C1 segment of cervical spinal cord (tissue), 14 donors: ENCODE measurements around the gene ARL15.

Experiments
- DNase-seq, 14 donors: peaks; one replicate each; lab custom pipeline; 2025; lab: John Stamatoyannopoulos, UW

Gene ARL15

DNA sequence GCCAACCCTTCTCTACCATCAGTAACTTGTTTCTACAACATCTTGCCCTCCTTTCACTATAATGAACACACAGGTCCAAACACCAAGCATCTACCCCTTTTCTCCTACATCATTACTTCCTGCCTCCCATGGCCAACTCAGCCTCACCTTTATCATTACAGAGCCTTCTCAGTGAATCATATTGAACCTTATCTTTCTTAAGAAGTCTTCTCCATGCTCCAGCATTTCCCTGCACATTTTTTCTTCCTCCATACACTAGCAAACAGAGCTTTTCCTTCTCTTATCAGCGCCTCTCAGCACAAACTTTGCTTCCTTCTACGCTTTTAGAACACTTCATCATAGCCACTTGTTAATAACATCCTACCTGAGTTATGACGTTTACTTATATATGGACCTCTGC lies 148.2 kb downstream of the ARL15 start:
- no peak for DNase-seq

DNA sequence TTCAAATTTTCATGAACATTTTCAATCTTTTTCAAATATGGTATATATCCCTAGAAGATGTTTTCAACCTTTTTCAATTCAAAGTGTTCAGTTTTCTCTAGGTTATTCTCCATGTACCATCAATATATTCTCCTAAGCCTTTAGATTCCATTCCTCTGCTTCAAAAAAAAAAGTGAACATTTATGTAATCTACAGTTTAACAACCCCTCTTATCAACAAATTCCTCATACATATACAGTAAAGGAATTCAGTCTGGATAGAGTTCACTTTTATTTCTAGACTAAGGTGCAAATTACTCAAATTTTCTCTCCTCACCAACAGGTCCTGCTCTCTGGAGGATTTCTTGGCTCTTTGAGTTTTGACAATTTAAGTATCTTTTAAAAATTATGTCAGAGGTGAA lies 150.0 kb downstream of the ARL15 start:
- DNase-seq: no peak

DNA sequence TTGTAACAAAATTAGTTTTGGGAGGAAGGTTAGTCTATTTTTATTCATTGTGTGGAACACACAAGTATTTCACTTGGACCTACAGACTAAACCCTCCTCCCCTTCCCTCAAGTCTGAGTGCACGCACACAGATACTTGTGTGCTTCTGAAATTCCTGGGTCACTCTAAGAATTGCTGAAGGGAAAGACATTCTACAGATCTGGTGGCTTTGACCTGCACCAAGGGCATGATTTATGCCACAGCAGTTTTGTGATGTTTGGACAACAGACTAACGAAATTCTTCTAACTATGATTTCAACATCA lies 150.5 kb downstream of the ARL15 start:
- no peak for DNase-seq

DNA sequence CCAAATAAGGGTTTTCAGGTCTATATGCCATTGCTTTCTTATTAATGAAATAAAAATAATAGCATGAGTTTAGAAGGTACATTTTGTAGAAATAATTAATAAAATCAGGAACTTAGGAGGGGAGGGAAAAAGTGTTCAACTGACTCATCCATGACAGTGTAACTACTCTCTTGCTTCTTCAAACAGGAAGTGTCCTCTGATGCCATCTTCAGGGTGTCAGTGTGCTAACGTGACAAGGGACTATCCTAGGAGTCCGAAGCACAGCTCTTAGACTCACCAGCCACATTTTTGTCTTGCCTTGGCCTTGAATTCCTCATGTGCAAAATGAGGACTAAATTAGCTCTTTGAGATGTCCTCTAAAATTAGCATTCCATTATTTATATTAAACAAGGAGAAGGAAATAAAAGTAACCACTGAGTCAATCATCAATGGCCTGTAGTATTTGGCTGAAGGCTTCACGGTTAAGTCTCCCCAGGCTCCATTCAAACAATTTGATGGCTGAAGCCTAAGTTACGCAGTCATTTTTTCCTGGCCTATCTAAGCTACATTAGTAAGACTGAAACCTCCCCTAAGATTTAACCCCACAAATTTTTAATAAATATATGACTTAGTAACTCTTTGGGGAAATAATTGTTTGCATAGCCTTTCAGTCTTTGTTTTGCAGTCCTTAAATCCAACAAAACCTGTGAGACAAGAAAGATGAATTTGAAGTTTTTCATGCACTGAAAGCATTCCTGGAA lies 151.1 kb downstream of the ARL15 start:
- no peak for DNase-seq

DNA sequence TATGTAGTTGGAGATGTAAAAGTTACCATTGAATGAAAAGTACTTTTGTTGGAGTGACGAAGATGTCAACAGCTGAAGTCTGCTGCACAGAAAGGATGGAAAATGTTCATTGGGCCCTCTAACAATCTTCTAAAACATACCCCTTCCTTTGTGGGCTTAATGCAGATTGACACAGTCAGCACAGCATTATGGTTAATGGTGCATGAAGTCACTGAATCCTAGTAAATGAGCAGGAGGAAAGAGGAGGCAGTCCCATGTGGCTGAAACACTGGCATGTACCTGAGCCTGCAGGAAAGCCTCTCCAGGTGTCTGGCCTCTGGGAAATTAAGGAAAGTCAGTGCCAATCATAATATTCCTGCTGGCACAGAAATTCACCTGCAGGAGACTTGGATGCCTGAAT lies 153.8 kb downstream of the ARL15 start:
- DNase-seq: no peak

DNA sequence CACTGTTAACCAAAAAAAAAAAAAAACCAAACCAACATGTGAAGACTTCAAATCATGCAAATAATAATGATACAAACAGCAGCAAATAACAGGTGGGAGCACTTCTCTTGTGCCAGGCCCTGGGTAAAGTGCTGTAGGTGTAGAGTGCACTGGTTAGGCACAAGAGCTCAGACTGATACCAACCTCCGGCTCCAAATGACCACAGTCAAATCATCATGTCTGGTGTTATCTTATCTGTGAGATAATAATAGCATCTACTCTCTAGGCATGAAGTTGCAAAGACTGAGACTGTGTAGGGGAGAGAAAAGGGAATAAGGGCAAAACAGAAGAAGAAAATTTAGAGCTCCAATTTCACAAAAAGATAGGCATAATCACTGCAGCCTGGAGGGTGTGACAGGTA lies 159.5 kb downstream of the ARL15 start:
- no peak for DNase-seq

DNA sequence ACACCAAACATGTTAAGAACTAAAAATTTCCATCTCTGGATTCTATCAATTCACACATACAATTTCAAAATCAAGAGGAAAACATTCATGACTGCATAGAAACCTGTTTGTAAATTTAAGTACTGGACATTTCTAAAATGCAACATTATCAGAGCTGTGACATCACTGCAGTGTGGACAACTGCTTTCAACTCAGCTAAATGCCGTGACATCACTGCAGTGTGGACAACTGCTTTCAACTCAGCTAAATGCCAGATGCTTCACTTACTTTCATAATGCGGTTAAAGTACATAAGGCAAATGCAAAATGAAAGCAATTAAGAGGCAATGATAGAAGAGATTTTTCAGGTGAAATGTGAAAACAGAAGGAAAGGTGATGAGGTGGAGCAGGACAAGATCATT lies 161.5 kb downstream of the ARL15 start:
- no peak for DNase-seq

DNA sequence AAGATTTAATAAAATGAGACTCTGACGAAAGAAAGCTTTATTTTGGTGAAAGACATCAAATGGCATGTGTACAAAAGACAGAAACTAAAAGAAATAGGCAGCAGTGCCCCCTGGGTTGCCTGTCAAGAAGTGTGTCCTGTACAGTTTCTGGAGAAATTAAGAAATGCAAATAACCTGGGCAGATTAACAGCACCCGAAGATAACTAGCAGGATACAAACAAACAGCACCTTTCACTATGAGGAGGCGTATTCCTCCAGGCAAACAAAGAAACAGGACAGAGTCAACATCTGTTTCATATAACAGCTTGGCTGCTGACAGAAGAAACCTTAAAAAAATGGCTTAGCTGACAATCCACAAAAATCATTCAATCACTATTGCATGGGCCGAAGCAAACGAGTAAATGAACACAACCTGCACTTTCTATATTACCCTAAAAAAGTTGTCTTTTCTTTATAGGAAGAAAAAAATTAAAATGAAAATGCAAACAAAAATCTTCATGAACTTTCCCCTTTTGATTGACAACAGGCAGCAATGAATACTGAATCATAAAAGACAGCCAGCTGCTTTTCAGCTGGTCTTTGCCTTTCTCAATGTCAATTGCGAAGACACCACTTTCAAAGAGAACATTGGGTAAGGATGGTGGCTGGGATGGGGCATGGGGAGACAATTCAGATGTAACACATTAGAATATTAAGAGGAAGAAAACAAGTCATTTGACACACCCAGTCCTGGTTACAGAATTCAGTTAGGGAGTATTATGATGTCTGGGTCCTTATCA lies 162.1 kb downstream of the ARL15 start:
- DNase-seq: no peak

DNA sequence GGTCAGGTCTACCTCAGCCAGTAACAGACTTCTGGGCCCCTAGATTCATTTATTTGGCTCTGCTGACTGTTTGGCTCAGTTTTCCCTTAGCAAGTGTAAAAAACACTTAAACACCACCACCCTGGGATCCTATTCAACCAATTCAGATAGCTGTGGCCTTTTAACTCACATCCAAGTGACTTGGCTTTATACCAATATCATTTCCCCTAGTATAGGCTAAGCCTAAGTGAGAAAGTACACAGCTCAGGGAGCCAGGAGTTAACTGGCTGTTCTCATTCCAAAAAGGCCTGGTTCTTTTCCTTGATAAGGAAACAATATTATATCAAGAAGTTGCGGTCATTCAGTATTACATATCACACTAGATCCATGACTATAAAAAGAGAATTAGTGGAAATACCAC lies 163.5 kb downstream of the ARL15 start:
- DNase-seq: no peak

DNA sequence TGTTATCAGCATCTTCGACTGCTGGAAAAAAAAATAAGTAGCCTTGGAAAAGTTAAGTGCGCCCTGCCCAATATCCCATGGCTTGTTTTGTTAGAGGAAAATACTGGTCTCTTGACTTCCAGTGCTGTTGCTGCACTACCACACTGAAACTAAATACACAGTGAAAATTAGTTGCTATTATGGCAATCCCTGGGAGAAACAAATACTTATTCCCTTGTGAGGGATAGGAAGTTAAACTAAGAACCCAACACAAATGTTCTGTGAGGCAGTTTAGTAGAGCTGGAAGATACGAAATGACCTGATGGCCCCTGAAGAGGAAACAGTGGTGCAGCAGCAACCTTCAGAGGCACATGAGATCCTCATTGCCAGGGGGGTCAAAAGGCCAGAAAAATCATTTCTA lies 164.0 kb downstream of the ARL15 start:
- no peak for DNase-seq

DNA sequence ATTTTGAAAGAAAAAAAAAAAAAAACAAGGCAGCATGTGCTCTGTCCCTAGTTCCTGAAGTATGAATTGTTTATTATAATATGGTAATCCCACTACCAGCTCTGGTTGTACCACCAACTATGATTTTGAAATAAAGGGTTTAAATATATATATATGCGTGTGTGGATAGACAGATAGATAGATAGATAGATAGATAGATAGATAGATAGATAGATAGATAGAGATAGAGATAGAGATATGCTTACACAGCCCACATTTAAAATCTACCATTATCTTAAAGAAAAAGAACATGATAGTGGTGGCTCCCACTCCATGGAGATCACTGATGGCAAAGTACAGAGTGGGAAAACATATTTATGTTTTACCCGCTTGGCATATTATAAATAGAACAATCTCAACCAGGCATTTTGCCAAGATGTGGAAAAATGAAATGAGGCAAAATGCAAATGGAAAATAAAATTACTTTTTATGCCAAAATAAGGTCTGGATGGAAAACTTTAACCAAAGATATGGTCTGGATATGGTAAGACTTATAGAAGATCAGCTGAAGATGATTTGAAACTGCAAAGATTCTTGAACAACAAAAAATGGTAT lies 170.0 kb downstream of the ARL15 start:
- DNase-seq: no peak

DNA sequence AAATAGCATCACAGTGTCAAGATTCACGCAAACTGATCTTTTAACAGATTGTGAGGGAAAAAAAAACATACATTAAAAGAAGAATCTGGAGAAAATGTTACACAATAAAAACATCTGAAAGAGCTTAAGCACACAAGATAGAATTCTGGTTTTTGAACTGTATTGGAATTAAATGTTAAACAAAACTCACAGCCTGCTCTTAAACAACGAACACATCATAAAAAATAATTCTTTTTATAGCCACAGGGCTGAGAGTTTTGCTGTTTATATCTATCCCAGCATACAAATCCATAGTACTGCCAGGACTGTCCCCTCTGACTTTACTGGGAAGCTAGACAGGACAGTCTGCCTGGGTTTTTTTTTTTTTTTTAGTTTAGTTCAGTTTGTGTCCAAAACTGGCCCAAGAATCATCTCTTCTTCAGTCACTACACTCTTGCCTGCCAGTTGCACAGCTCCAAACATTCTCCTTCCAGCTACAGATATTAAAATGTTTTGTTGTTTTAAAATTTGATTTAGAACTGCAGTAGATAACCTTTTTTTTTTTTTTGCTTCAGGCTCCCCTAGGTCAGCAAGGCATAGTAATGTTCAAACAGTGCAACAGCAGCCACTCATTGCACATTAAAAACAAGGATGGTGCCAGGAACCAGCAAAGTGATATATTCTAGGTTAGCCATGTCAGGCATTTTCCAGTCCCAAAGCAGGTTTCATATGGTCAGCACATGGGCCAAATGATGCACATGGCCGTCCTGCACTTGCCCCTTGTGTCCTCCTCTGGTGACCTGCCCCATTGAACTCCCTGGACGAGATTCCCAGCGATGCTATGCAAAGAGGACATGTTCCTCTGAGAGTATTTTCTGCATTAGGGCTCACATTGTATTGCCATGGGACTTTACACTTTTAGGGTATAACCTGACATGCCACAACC lies 173.6 kb downstream of the ARL15 start:
- DNase-seq: no peak

DNA sequence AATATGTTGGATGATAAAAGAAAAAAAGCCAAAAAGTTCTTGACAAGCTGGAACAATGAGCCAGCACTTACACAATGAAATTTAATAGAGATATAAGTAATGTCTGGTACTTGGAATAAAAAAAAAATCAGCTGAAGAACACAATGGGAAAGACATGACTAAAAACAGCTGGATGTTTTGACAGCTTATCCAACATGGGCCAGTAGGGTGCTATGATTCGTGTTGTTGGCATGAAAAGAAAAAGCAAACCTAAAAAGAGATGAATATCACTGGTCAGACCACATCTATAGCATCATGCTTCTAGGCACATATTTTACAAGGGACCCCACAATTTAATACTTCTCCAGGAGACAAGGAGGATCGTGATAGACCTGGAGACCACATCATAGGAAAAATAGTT lies 175.3 kb downstream of the ARL15 start:
- DNase-seq: no peak

DNA sequence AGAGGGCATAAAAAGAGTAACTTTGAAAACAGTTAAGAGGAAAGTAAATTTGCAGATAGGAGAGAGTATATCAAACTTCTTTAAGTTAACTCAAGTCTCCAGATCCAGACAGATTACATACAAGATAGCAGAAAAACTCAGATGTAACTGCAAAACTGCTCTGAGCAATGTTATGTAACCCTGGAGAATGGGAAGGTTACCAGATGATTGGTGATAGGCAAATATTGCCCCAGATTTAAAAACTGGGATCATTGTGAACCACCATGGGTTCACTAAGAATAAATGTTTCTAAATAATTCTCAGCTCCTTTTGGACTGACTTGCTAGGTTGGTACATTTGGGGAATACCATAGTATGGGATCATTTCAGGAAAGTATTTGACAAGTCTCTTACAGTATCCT lies 176.5 kb downstream of the ARL15 start:
- no peak for DNase-seq

DNA sequence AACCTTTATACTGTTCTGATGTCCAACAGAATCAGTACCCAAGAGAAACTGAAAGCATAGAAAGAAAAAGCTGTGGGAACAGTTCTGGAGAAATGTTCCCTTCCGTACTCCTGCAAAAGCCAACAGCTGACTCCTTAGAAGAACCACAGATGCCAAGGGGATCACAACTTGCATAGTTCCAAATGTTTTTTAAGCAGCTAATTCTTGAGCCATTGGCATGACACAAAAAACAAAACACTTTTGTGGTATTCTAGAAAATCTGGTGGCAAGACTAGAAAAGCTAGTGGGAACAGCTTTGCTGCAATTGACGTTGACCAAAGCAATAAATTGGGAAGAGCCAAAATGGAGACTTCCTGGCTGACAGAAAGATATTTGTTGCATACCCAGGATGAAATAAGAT lies 189.9 kb downstream of the ARL15 start:
- no peak for DNase-seq

DNA sequence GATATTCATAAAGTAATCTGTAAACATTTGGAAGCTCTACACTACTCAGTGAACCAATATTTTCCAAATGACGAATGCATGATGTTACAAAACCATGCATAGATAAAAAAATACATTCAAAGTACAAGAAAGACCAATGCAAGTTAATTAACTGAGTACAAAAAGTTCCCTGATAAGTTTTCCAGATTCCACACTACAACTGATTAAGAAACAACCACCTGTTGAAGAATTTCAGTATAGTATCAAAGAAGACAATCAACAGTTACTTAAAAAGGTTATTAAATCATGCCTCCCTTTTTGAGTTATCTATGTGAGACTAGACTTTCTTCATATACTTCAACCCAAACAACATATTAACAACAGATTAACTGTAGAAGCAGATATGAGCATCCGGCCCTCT lies 192.4 kb downstream of the ARL15 start:
- DNase-seq: no peak

DNA sequence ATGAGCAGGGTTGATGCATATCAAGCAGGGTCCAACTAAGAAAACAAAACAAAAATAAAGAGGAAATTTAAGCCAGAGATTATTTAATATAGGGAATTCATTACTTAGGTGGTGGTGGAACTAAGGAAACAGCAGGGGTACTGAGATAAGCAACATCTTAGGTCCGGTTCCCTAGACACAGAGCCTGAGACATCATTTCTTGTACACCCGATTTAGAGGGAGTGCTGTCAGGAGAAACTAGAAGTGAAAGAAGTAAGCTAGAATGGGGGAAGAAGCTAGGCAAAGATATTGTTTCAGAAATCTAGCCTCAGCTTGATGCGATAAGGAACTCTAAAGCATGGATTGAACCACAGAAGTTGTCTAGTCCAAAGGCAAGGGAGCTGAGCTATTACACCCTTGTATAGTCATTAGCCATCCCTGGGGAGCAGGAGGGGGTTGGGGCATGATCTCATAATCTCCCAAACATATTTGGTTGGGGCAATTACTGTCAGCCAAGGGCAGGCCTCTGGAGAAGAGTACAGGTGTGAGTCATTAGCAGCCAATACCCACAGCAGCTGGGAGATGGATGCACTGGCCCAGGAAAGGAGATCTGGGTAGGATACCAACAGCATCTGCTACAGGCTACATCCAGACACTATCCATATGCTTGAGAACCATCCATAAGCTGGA lies 194.5 kb downstream of the ARL15 start:
- no peak for DNase-seq

DNA sequence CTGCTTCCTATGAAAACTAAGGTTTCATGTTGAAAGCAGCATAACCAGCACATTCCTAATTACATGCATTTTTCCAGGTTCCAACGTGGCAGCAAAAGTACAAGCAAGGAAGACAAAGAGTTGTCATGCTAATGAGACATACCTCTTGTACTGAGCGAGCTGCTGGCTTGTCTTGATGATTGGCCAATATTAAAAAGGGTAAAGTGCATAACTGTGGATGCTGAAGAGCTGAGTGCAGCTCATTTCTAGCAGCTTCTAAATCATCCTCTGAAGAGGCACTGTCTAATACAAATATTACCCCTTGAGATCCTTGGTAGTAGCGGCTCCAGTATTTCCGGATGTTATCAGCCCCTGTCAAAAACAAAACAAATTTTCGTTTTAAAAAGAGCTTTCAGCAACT lies 197.3 kb downstream of the ARL15 start:
- DNase-seq: no peak

DNA sequence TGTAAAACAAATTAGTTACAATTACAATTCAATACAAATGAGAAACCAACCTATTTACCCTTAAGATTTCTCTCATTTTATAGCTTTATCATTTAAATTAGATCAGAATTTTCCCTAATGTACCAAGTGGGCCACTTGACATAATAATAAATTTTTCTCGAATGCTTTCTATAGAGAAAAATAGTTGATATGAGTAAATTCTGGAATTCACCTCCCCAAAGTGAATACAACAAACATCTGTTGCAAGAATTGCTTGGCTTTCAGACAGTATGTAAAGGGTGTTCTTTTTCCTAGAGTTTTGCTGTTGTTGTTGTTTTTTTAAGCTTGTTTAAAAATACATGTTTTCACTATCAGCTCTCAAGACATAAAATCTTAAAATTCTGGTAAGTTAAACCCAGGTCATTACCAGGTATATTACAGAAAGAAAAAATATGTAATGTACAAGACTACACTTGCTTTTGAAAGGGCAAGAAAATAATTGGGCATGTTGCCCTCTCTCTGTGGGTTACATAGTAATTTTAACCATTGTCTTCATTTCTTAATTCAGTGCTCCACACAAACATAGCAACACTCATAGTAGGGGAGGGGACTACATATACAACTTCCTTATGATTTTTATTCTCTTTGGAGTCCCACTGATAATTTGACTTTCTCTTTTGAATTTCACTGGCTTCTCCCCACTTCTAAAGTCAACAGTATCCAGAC lies 200.6 kb downstream of the ARL15 start:
- no peak for DNase-seq

DNA sequence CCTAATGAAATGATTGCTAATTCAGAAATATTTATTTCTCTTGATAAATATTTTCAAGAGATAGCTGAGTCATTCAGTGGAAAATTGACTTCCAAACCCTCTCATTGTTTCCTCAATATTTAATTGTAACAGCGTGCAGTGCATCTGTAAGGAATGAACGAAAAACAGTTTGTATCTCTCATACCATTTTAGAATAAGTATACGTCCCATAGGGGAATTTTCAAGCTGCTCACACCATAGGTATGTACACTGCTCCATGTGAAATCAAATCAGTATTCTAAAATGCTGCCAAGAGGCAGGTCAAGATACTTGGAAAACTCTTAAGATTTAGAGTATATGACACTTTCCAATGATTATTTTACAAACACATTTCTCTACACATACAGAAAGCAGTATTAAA lies 202.2 kb downstream of the ARL15 start:
- no peak for DNase-seq

DNA sequence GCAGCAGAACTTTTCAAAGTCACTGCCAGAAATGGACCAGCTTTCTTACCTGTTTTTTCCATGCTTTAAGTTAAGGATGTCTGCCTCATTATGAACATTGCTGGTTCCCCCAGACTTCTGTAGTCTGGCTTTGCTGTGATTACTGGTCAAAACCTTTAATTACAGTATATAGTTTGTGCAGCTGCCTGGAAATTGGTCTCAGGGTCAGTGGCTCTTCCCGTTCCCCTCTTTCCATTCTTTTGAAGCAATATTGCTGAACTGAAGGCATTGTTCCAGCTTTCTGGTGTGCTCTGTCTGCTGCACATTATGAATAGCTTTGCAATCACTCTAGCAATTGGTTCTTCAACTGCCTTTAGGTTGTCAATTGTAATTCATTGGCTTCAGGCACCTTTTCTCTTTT lies 206.5 kb downstream of the ARL15 start:
- DNase-seq: no peak
